K562 (cell line): ENCODE results near the gene PRKCG. TPM values are rescaled to one million over a fixed set of nuclear protein-coding genes. Genes with fewer than 3 reads are reported as not detected.

Source experiments
- ATAC-seq: fragments of 200-7000 bp; cut with Tn5 transposase; 3 replicates; pipeline ENCODE4 v1.9.1; 2020; ENCODE audit warnings: moderate library complexity
- BruUV-seq: library from RNA; stranded (reverse); fragments of 400-500 nt; replicated peaks from 2 replicates; lab custom pipeline; 2021; lab: Mats Ljungman, UMichigan
- CTCF ChIA-PET: fragments of 300-600 bp; formaldehyde crosslinking; extraction: SDS; loops from one replicate; lab custom pipeline; 2021; ENCODE audit warnings: low intra/inter-chr PET ratio; lab: Yijun Ruan, JAX
- POLR2A ChIA-PET: fragments of 300-600, 350-650 bp; sonication (Branson Sonifier 250); formaldehyde crosslinking; extraction: SDS; loops from one replicate; lab custom pipeline; 2021; ENCODE audit warnings: antibody characterized with exemption, inconsistent platforms; lab: Yijun Ruan, JAX
- DNase-seq, 4 experiments: peaks; one replicate each; pipeline versions ENCODE4 v3.0.0 to v3.0.0-alpha.2; 2011 to 2018; ENCODE audit warnings: low spot score in 3 of 4, mixed read lengths in 3 of 4; ENCODE audit errors: extremely low read depth in 1 of 4
- FAIRE-seq: peaks from 2 replicates; lab custom pipeline; 2011; peaks lifted over from hg19 to GRCh38; lab: Jason Lieb, UNC
- H2AFZ ChIP-seq: 2 replicates; pipeline ENCODE4 v1.6.0; 2011; ENCODE audit warnings: low read depth, low read length, control low read depth, inconsistent platforms
- H3K27ac ChIP-seq: fragments of 200-600 bp; 3 replicates; pipeline ENCODE4 v1.8.0; 2011; ENCODE audit warnings: low read depth, mild to moderate bottlenecking, control low read depth, inconsistent platforms, low read length, moderate library complexity, mixed read lengths; ENCODE audit errors: extremely low read depth
- H3K27me3 ChIP-seq, 2 experiments: fragments of 300-600 bp in 1 of 2; 2 replicates in 1 of 2; 3 replicates in 1 of 2; pipeline versions ENCODE4 v1.6.0 to v1.8.0; 2011; ENCODE audit warnings: inconsistent platforms in 2 of 2, low read length in 2 of 2, mild to moderate bottlenecking in 1 of 2, mixed read lengths in 1 of 2, moderate library complexity in 1 of 2; ENCODE audit not compliant: control insufficient read depth in 2 of 2, insufficient read depth in 2 of 2
- H3K36me3 ChIP-seq: fragments of 300-600 bp; 3 replicates; pipeline ENCODE4 v1.8.0; 2011; ENCODE audit warnings: mild to moderate bottlenecking, low read length, inconsistent platforms; ENCODE audit not compliant: control insufficient read depth, insufficient read depth
- H3K4me1 ChIP-seq, 2 experiments: fragments of 200-600 bp in 1 of 2; replicated peaks in 1 of 2; 2 replicates in 1 of 2; 3 replicates in 1 of 2; pipeline versions ENCODE4 v1.5.1 to v1.8.0; 2011; ENCODE audit warnings: inconsistent platforms in 2 of 2, low read length in 2 of 2, mild to moderate bottlenecking in 1 of 2, mixed read lengths in 1 of 2, moderate library complexity in 1 of 2; ENCODE audit not compliant: control insufficient read depth in 2 of 2, insufficient read depth in 2 of 2
- H3K4me2 ChIP-seq: 2 replicates; pipeline ENCODE4 v1.6.1; 2011; ENCODE audit warnings: low read length, control low read depth, inconsistent platforms, mixed read lengths; ENCODE audit not compliant: insufficient read depth
- H3K4me3 ChIP-seq: fragments of 200-600 bp; sonication (generic), shearing (Covaris generic); 2 replicates; pipeline ENCODE4 v1.5.1; 2016; ENCODE audit warnings: control low read depth, inconsistent platforms
- H3K79me2 ChIP-seq: fragments of 200-600 bp; 3 replicates; pipeline ENCODE4 v1.8.0; 2011; ENCODE audit warnings: low read length, inconsistent platforms; ENCODE audit not compliant: control insufficient read depth, insufficient read depth
- H3K9ac ChIP-seq, 2 experiments: 2 replicates each; pipeline versions ENCODE4 v1.6.0 to v1.6.1; 2011; ENCODE audit warnings: low read depth in 2 of 2, low read length in 2 of 2, control low read depth in 1 of 2, inconsistent platforms in 1 of 2, mild to moderate bottlenecking in 1 of 2, mixed read lengths in 1 of 2; ENCODE audit not compliant: insufficient read depth in 1 of 2
- H3K9me1 ChIP-seq: one replicate; pipeline ENCODE4 v1.6.0; 2011; ENCODE audit warnings: inconsistent platforms, mild to moderate bottlenecking, low read length, moderate library complexity; ENCODE audit not compliant: control insufficient read depth, insufficient read depth
- H3K9me3 ChIP-seq: replicated peaks from 2 replicates; pipeline ENCODE4 v1.5.1; 2011; ENCODE audit warnings: low read depth, low read length, inconsistent platforms; ENCODE audit not compliant: control insufficient read depth, insufficient read depth
- H4K20me1 ChIP-seq: replicated peaks from 2 replicates; pipeline ENCODE4 v1.6.1; 2011; ENCODE audit warnings: low read length, inconsistent platforms, mixed read lengths; ENCODE audit not compliant: control insufficient read depth, insufficient read depth
- ARID2 ChIP-seq: fragments of 450-650 bp; IDR thresholded peaks from 2 replicates; pipeline ENCODE4 v1.6.1; 2017; ENCODE audit warnings: antibody characterized with exemption, mild to moderate bottlenecking
- BRD4 ChIP-seq: fragments of 200-600 bp; sonication (generic); IDR thresholded peaks from 2 replicates; pipeline ENCODE4 v1.6.1; 2017; ENCODE audit warnings: inconsistent platforms
- DACH1 ChIP-seq: fragments of 450-650 bp; IDR thresholded peaks from 2 replicates; pipeline ENCODE4 v1.6.1; 2018; ENCODE audit not compliant: partially characterized antibody
- DEAF1 ChIP-seq: fragments of 450-650 bp; formaldehyde crosslinking; IDR thresholded peaks from 2 replicates; pipeline ENCODE4 v1.4.0; 2020; ENCODE audit warnings: mild to moderate bottlenecking, moderate library complexity
- ETV1 ChIP-seq: fragments of 450-650 bp; conservative IDR thresholded peaks from 2 replicates; pipeline ENCODE4 v1.6.1; 2016; ENCODE audit warnings: missing genetic modification characterization, control low read depth, low read depth, missing compliant biosample characterization
- HEY1 ChIP-seq: fragments of 250-450 bp; sonication (Bioruptor Pico); IDR thresholded peaks from 2 replicates; pipeline ENCODE4 v1.5.0; 2020; ENCODE audit warnings: mild to moderate bottlenecking, moderate library complexity, borderline replicate concordance
- MITF ChIP-seq: IDR thresholded peaks from 2 replicates; pipeline ENCODE4 v1.6.1; 2014; ENCODE audit warnings: antibody characterized with exemption
- NR4A1 ChIP-seq, 2 experiments: fragments of 250-450 bp in 1 of 2; fragments of 450-650 bp in 1 of 2; sonication (Bioruptor Pico) in 1 of 2; IDR thresholded peaks; 2 replicates each; pipeline versions ENCODE4 v1.4.0 to v1.6.1; 2016 to 2020; ENCODE audit warnings: mild to moderate bottlenecking in 2 of 2, missing compliant biosample characterization in 1 of 2, missing genetic modification characterization in 1 of 2, moderate library complexity in 1 of 2
- SREBF2 ChIP-seq: sonication (generic); formaldehyde crosslinking; IDR thresholded peaks from 2 replicates; pipeline ENCODE4 v1.4.0; 2020; ENCODE audit warnings: mild to moderate bottlenecking, missing genetic modification reagents
- SUPT5H ChIP-seq: fragments of 450-650 bp; IDR thresholded peaks from 2 replicates; pipeline ENCODE4 v1.6.1; 2016
- TAL1 ChIP-seq: fragments of 450-650 bp; IDR thresholded peaks from 2 replicates; pipeline ENCODE4 v1.6.1; 2016; ENCODE audit warnings: mild to moderate bottlenecking
- TFAM ChIP-seq: fragments of 250-450 bp; sonication (Bioruptor Pico); conservative IDR thresholded peaks from 2 replicates; pipeline ENCODE4 v1.5.0; 2021; ENCODE audit warnings: mild to moderate bottlenecking, moderate library complexity
- U2AF1 ChIP-seq: fragments of 200-400 bp; formaldehyde crosslinking; optimal IDR thresholded peaks from 2 replicates; pipeline ENCODE3; 2017; ENCODE audit warnings: mild to moderate bottlenecking, low read depth, low read length, moderate library complexity
- ZNF311 ChIP-seq: fragments of 250-450 bp; sonication (Bioruptor Pico); IDR thresholded peaks from 2 replicates; pipeline ENCODE4 v1.4.0; 2020; ENCODE audit warnings: mild to moderate bottlenecking, moderate library complexity
- ZNF507 ChIP-seq: conservative IDR thresholded peaks from 2 replicates; pipeline ENCODE4 v1.6.1; 2017; ENCODE audit warnings: missing genetic modification characterization, missing compliant biosample characterization
- ZNF79 ChIP-seq: fragments of 250-450 bp; sonication (Bioruptor Pico); IDR thresholded peaks from 2 replicates; pipeline ENCODE4 v1.4.0; 2020; ENCODE audit warnings: low read depth, mild to moderate bottlenecking, moderate library complexity
- WGBS: fragments of 100-300 bp; shearing (Covaris generic); methylation state at CpG from one replicate; pipeline ENCODE4 v1.1.6; 2016; ENCODE audit warnings: low coverage, mixed read lengths; ENCODE audit not compliant: insufficient coverage; ENCODE audit errors: missing lambda C conversion rate; 5-methylcytosine and 5-hydroxymethylcytosine counted together
- in situ Hi-C: fragments of 300-500 bp; cut with MboI; formaldehyde crosslinking; loops from 4 replicates; pipeline ENCODE4 v1.15.0; 2018; ENCODE audit warnings: inconsistent platforms, mixed read lengths
- intact Hi-C: fragments of 100-400 bp; cut with micrococcal nuclease; formaldehyde crosslinking; loops from 2 replicates; pipeline ENCODE4 v1.14.2; 2022
- polyA plus RNA-seq, 8 experiments: library from polyadenylated mRNA; depleted of rRNA in 4 of 8; stranded (reverse) in 5 of 8; unstranded in 3 of 8; fragments of >200 nt; fragmentation: Nextera tagmentation in 2 of 8; fragmentation: Illumina TruSeq in 1 of 8; extraction: Ambion mirVana in 2 of 8; extraction: Trizol in 1 of 8; gene quantifications; 2 replicates each; pipeline versions ENCODE4 v1.2.1 to v1.2.3, GENCODE V29; 2011 to 2014; ENCODE audit warnings: inconsistent platforms in 1 of 8, missing spikeins in 1 of 8
- total RNA-seq, 7 experiments: library from RNA; depleted of rRNA in 6 of 7; stranded (reverse); fragments of >200 nt in 6 of 7; fragmentation: Illumina TruSeq in 2 of 7; extraction: Trizol in 2 of 7; gene quantifications; 2 replicates each; pipeline versions ENCODE4 v1.2.1 to v1.2.3, GENCODE V29; 2011 to 2021; ENCODE audit warnings: low replicate concordance in 1 of 7
- TF ChIP-seq, protein P1 (sequence below), 2 experiments: fragments of 200-800 bp in 1 of 2; sonication (Bioruptor generic) in 1 of 2; sonication (generic) in 1 of 2; formaldehyde crosslinking in 1 of 2; IDR thresholded peaks in 1 of 2; conservative IDR thresholded peaks in 1 of 2; 2 replicates each; pipeline versions ENCODE4 v1.5.0 to v1.6.1; 2016 to 2020; ENCODE audit warnings: missing compliant biosample characterization in 1 of 2, missing genetic modification characterization in 1 of 2, missing genetic modification reagents in 1 of 2

The PRKCG gene
- total and polyA plus RNA-seq, 9 of the 15 experiments (the other 6 are each of a cell fraction or from before 2014, with no cell fraction given): not detected

DNA sequence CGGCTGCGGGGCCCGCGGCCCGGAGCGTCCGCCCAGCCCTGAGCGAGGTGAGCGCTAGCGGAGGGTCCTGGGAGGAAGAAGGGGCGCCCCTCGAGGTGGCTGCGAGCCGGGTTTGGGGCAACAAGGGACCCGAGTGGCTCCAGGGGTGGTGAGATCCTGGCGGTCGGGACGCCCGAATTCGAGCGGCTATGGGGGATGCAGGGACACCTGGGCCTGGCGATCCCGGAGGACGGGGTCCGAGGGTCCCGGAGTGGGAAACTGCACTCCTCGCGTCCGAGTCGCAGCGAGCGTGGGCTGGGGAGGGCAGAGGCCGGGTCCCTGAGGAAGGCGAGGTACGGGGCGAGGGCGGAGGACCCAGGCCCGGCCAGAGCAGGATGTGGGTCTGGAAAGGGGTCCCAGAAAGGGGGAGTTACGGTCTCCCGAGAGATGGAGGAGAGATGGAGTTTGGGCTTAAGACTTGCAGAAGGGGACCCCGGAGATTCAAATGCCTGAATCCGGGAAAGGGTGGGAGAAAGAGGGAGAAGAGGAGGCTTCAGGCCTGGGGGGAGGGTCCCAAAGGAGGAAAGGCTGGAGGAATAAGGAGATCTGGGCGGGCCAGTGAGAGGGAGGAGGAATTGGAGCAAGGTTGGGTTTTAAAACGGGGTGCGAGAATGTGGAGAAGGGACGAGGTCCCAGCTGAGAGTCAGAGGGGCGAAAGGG lies 27.6 kb downstream of the PRKCG start (continued):
- TF ChIP-seq DEAF1 (CRISPR knock-in tag) (no peak), BRD4 (no peak), NR4A1 (CRISPR knock-in tag; IDR thresholded peaks at IDR 0.05) (no peak), NR4A1 (tag; IDR thresholded peaks at IDR 0.05) (no peak), SREBF2 (no peak), U2AF1 (no peak), HEY1 (CRISPR knock-in tag) (no peak)
- TF ChIP-seq, all 486 proteins: peak for 0

- under 1% methylated on average over 10 of the region's 13 CpGs for WGBS
- ChIA-PET CTCF (no interaction called here), POLR2A (no interaction called here)
- Histone ChIP-seq H3K79me2 (no peaks in the 10 kb centered on the region), H3K4me3 (no peak overlapping the region), H3K9me1 (peaks cover 3% of the 10 kb centered on the region), H3K27ac (no peak overlapping the region), H3K27me3 (peaks cover 13 to 51% of the 10 kb centered on the region in 2 experiments; a peak in 3 of 5 replicates), H3K4me2 (no peak overlapping the region), H2AFZ (no peak overlapping the region), H3K36me3 (no peaks in the 10 kb centered on the region), H3K4me1 (peaks cover 0 to 27% of the 10 kb centered on the region in 2 experiments; a peak in 2 of 5 replicates), H3K9me3 (no peaks in the 10 kb centered on the region), H3K9ac (no peak overlapping the region), H4K20me1 (peaks cover 10% of the 10 kb centered on the region)
- in situ Hi-C loops (no loop called here), intact Hi-C loops (loop anchor here (10.0 kb wide), 1 partner anchor 55 kb away; no protein-coding TSS in a partner anchor)
- no peak for FAIRE-seq
- no peak for ATAC-seq
- DNase-seq: no peak
- no TSS peak for BruUV-seq
- TF ChIP-seq ZNF79 (CRISPR knock-in tag) (no peak), ARID2 (no peak), MITF (no peak), TFAM (no peak), ETV1 (tag) (no peak), TAL1 (no peak), DACH1 (no peak), ZNF311 (CRISPR knock-in tag) (no peak), SUPT5H (no peak), ZNF507 (no peak)
- TF ChIP-seq, protein P1, sequence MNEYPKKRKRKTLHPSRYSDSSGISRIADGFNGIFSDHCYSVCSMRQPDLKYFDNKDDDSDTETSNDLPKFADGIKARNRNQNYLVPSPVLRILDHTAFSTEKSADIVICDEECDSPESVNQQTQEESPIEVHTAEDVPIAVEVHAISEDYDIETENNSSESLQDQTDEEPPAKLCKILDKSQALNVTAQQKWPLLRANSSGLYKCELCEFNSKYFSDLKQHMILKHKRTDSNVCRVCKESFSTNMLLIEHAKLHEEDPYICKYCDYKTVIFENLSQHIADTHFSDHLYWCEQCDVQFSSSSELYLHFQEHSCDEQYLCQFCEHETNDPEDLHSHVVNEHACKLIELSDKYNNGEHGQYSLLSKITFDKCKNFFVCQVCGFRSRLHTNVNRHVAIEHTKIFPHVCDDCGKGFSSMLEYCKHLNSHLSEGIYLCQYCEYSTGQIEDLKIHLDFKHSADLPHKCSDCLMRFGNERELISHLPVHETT (CRISPR knock-in tag; conservative IDR thresholded peaks at IDR 0.05 in 1 of 2, IDR thresholded peaks at IDR 0.05 in 1 of 2): no peak
Observed at GRCh38 chr19:53910170-53910518, 28.1 kb downstream of the PRKCG start.
